Measurements from ENCODE around the gene PJA2.

The PJA2 gene

GRCh38 chr5:109410389-109411148, 795 bp upstream of the PJA2 start:
- in situ Hi-C loops (cut with HindIII; ENCODE audit: low sequenced_read_pairs): no loop called here

GRCh38 chr5:109408991-109409843, 557 bp downstream of the PJA2 start:
- in situ Hi-C loops (cut with HindIII; ENCODE audit: low sequenced_read_pairs): loop anchor here (10.0 kb wide), 1 partner anchor 276 kb away; the partner anchor contains the start of gene MAN2A1

- in situ Hi-C loops (cut with HindIII; ENCODE audit: low sequenced_read_pairs): loop anchor here (10.0 kb wide), 1 partner anchor 277 kb away; the partner anchor contains the start of gene MAN2A1
These were observed 1.9 kb downstream of the PJA2 start for GRCh38 chr5:109407913-109408312.

GRCh38 chr5:109406719-109407118, 3.1 kb downstream of the PJA2 start:
- in situ Hi-C loops (cut with HindIII; ENCODE audit: low sequenced_read_pairs): loop anchor here (10.0 kb wide), 1 partner anchor 278 kb away; the partner anchor contains the start of gene MAN2A1

GRCh38 chr5:109404428-109404960, 5.3 kb downstream of the PJA2 start:
- in situ Hi-C loops (cut with HindIII; ENCODE audit: low sequenced_read_pairs): loop anchor here (5.0 to 10.0 kb wide), 2 partner anchors 63 to 280 kb away; partner anchors contain the start of gene MAN2A1

GRCh38 chr5:109403469-109403868, 6.3 kb downstream of the PJA2 start:
- in situ Hi-C loops (cut with HindIII; ENCODE audit: low sequenced_read_pairs): loop anchor here (5.0 to 10.0 kb wide), 2 partner anchors 64 to 281 kb away; partner anchors contain the start of gene MAN2A1

- in situ Hi-C loops (cut with HindIII; ENCODE audit: low sequenced_read_pairs): no loop called here
These were observed 10.5 kb downstream of the PJA2 start for GRCh38 chr5:109399092-109399759.

GRCh38 chr5:109396965-109397364, 12.8 kb downstream of the PJA2 start:
- in situ Hi-C loops (cut with HindIII; ENCODE audit: low sequenced_read_pairs): no loop called here

- in situ Hi-C loops (cut with HindIII; ENCODE audit: low sequenced_read_pairs): no loop called here
These were observed 15.0 kb downstream of the PJA2 start for GRCh38 chr5:109394806-109395205.

GRCh38 chr5:109390188-109390587, 19.6 kb downstream of the PJA2 start:
- in situ Hi-C loops (cut with HindIII; ENCODE audit: low sequenced_read_pairs): no loop called here

- in situ Hi-C loops (cut with HindIII; ENCODE audit: low sequenced_read_pairs): no loop called here
These were observed 21.4 kb downstream of the PJA2 start for GRCh38 chr5:109388407-109388806.

GRCh38 chr5:109387408-109387974, 22.3 kb downstream of the PJA2 start:
- in situ Hi-C loops (cut with HindIII; ENCODE audit: low sequenced_read_pairs): no loop called here

GRCh38 chr5:109378095-109378494, 31.7 kb downstream of the PJA2 start:
- in situ Hi-C loops (cut with HindIII; ENCODE audit: low sequenced_read_pairs): no loop called here

GRCh38 chr5:109374625-109375024, 35.1 kb downstream of the PJA2 start:
- in situ Hi-C loops (cut with HindIII; ENCODE audit: low sequenced_read_pairs): no loop called here

- in situ Hi-C loops (cut with HindIII; ENCODE audit: low sequenced_read_pairs): no loop called here
These were observed 35.8 kb downstream of the PJA2 start for GRCh38 chr5:109373932-109374331.

- in situ Hi-C loops (cut with HindIII; ENCODE audit: low sequenced_read_pairs): no loop called here
These were observed 39.4 kb downstream of the PJA2 start for GRCh38 chr5:109370343-109370742.

GRCh38 chr5:109365653-109366052, 44.1 kb downstream of the PJA2 start:
- in situ Hi-C loops (cut with HindIII; ENCODE audit: low sequenced_read_pairs): no loop called here

GRCh38 chr5:109364977-109365376, 44.8 kb downstream of the PJA2 start:
- in situ Hi-C loops (cut with HindIII; ENCODE audit: low sequenced_read_pairs): no loop called here

- in situ Hi-C loops (cut with HindIII; ENCODE audit: low sequenced_read_pairs): no loop called here
These were observed 50.1 kb downstream of the PJA2 start for GRCh38 chr5:109359642-109360041.

GRCh38 chr5:109357807-109358206, 52.0 kb downstream of the PJA2 start:
- in situ Hi-C loops (cut with HindIII; ENCODE audit: low sequenced_read_pairs): no loop called here
